HT-29 (cell line): ENCODE measurements around the gene OSGIN1. TPM values are rescaled to one million over a fixed set of nuclear protein-coding genes. Genes with fewer than 3 reads are reported as not detected.
A peak's percentile ranks its signal among the peaks of the same experiment; 100 is the strongest.

Source experiments
- DNase-seq: peaks from one replicate; pipeline ENCODE4 v3.0.0-alpha.2; 2015; ENCODE audit warnings: low spot score
- total RNA-seq: library from RNA; depleted of rRNA; stranded (reverse); fragments of >200 nt; shearing (Covaris generic); gene quantifications from 2 replicates; pipeline ENCODE4 v1.2.3, GENCODE V29; 2014

OSGIN1 gene
- total RNA-seq, 1 experiment from 2014 or later: 16.1 TPM

GRCh38 chr16:83958137-83958845 lies 5.3 kb downstream of the OSGIN1 start:
- DNase-seq: no peak

- no peak for DNase-seq
These were observed 6.0 kb downstream of the OSGIN1 start for GRCh38 chr16:83958846-83959565.

- no peak for DNase-seq
These were observed 6.8 kb downstream of the OSGIN1 start for GRCh38 chr16:83959656-83960434.

GRCh38 chr16:83960521-83961249 lies 7.6 kb downstream of the OSGIN1 start:
- DNase-seq: no peak

- no peak for DNase-seq
These were observed 8.6 kb downstream of the OSGIN1 start for GRCh38 chr16:83961591-83961990.

GRCh38 chr16:83963277-83964119 lies 10.5 kb downstream of the OSGIN1 start:
- DNase-seq: no peak

- no peak for DNase-seq
These were observed 11.8 kb downstream of the OSGIN1 start for GRCh38 chr16:83964684-83965443.

- no peak for DNase-seq
These were observed 12.6 kb downstream of the OSGIN1 start for GRCh38 chr16:83965444-83966152.

- no peak for DNase-seq
These were observed 13.2 kb downstream of the OSGIN1 start for GRCh38 chr16:83966153-83966696.

- DNase-seq: no peak
These were observed 14.1 kb downstream of the OSGIN1 start for GRCh38 chr16:83967091-83967490.

- DNase-seq: peak; percentile 27
These were observed 14.8 kb downstream of the OSGIN1 start, which contains the start of gene NECAB2 for GRCh38 chr16:83967838-83968305. Gene NECAB2 (plus strand): TSS chr16:83968244. CDS start chr16:83968649, 405 bp downstream.

GRCh38 chr16:83968306-83968851 lies 15.3 kb downstream of the OSGIN1 start:
- DNase-seq: no peak

- no peak for DNase-seq
These were observed 16.0 kb downstream of the OSGIN1 start for GRCh38 chr16:83968891-83969649.

- DNase-seq: no peak
These were observed 16.9 kb downstream of the OSGIN1 start for GRCh38 chr16:83969771-83970429.

- no peak for DNase-seq
These were observed 17.4 kb downstream of the OSGIN1 start for GRCh38 chr16:83970430-83970815.

GRCh38 chr16:83971165-83972130 lies 18.4 kb downstream of the OSGIN1 start:
- DNase-seq: no peak
